ENCODE data around the gene MAPK11.

The MAPK11 gene

GRCh38 chr22:50310031-50310722 lies 40.0 kb upstream of the MAPK11 start:
- Histone ChIP-seq H3K4me1 (ENCODE audit: low read length) (peaks cover 22% of the 10 kb centered on the region), H2AFZ (ENCODE audit: low read depth, low read length) (no peak overlapping the region), H3K27me3 (ENCODE audit: low read depth, low read length) (no peaks in the 10 kb centered on the region), H4K20me1 (ENCODE audit: insufficient read depth, low read length) (no peaks in the 10 kb centered on the region), H3K79me2 (ENCODE audit: low read length) (peaks cover 21% of the 10 kb centered on the region), H3K4me2 (ENCODE audit: low read length) (no peak overlapping the region), H3K9me3 (ENCODE audit: insufficient read depth, low read length) (no peaks in the 10 kb centered on the region), H3K9ac (ENCODE audit: low read length) (no peak overlapping the region), H3K36me3 (replicated peaks; ENCODE audit: low read depth, low read length) (no peaks in the 10 kb centered on the region), H3K4me3 (ENCODE audit: low read length) (no peak overlapping the region), H3K27ac (ENCODE audit: low read length) (no peak overlapping the region)
- TF ChIP-seq EZH2phosphoT487 (IDR thresholded peaks at IDR 0.05; ENCODE audit: low read depth) (no peak), CTCF (IDR thresholded peaks at IDR 0.05; ENCODE audit: low read depth, low read length) (no peak)

GRCh38 chr22:50309601-50309991 lies 39.4 kb upstream of the MAPK11 start:
- H3K36me3 ChIP-seq (replicated peaks; ENCODE audit: low read depth, low read length) = no peaks in the 10 kb centered on the region
- TF ChIP-seq EZH2phosphoT487 (IDR thresholded peaks at IDR 0.05; ENCODE audit: low read depth) (no peak), CTCF (IDR thresholded peaks at IDR 0.05; ENCODE audit: low read depth, low read length) (no peak)
- H3K9me3 ChIP-seq (ENCODE audit: insufficient read depth, low read length) = no peaks in the 10 kb centered on the region
- H3K27me3 ChIP-seq (ENCODE audit: low read depth, low read length) = no peaks in the 10 kb centered on the region
- no peaks in the 10 kb centered on the region for H4K20me1 ChIP-seq (ENCODE audit: insufficient read depth, low read length)
- no peak overlapping the region for H3K4me2 ChIP-seq (ENCODE audit: low read length)
- no peak overlapping the region for H2AFZ ChIP-seq (ENCODE audit: low read depth, low read length)
- peaks cover 26% of the 10 kb centered on the region for H3K79me2 ChIP-seq (ENCODE audit: low read length)
- H3K4me3 ChIP-seq (ENCODE audit: low read length) = no peak overlapping the region
- H3K9ac ChIP-seq (ENCODE audit: low read length) = no peak overlapping the region
- H3K4me1 ChIP-seq (ENCODE audit: low read length) = peaks cover 22% of the 10 kb centered on the region
- H3K27ac ChIP-seq (ENCODE audit: low read length) = no peak overlapping the region

GRCh38 chr22:50308986-50309600 lies 38.9 kb upstream of the MAPK11 start:
- Histone ChIP-seq H3K27ac (ENCODE audit: low read length) (no peak overlapping the region), H2AFZ (ENCODE audit: low read depth, low read length) (no peak overlapping the region), H3K4me3 (ENCODE audit: low read length) (no peak overlapping the region), H3K4me2 (ENCODE audit: low read length) (no peak overlapping the region), H3K27me3 (ENCODE audit: low read depth, low read length) (no peaks in the 10 kb centered on the region), H3K4me1 (ENCODE audit: low read length) (peaks cover 23% of the 10 kb centered on the region), H3K9ac (ENCODE audit: low read length) (no peak overlapping the region), H4K20me1 (ENCODE audit: insufficient read depth, low read length) (no peaks in the 10 kb centered on the region), H3K36me3 (replicated peaks; ENCODE audit: low read depth, low read length) (no peaks in the 10 kb centered on the region), H3K79me2 (ENCODE audit: low read length) (peaks cover 29% of the 10 kb centered on the region), H3K9me3 (ENCODE audit: insufficient read depth, low read length) (no peaks in the 10 kb centered on the region)
- no peak for TF ChIP-seq CTCF (IDR thresholded peaks at IDR 0.05; ENCODE audit: low read depth, low read length)
- no peak for TF ChIP-seq EZH2phosphoT487 (IDR thresholded peaks at IDR 0.05; ENCODE audit: low read depth)

GRCh38 chr22:50308597-50308935 lies 38.4 kb upstream of the MAPK11 start:
- H3K36me3 ChIP-seq (replicated peaks; ENCODE audit: low read depth, low read length) = no peaks in the 10 kb centered on the region
- H3K9ac ChIP-seq (ENCODE audit: low read length) = no peak overlapping the region
- no peak overlapping the region for H3K4me2 ChIP-seq (ENCODE audit: low read length)
- peaks cover 23% of the 10 kb centered on the region for H3K4me1 ChIP-seq (ENCODE audit: low read length)
- peaks cover 34% of the 10 kb centered on the region for H3K79me2 ChIP-seq (ENCODE audit: low read length)
- no peak overlapping the region for H3K4me3 ChIP-seq (ENCODE audit: low read length)
- no peaks in the 10 kb centered on the region for H3K27me3 ChIP-seq (ENCODE audit: low read depth, low read length)
- no peak overlapping the region for H3K27ac ChIP-seq (ENCODE audit: low read length)
- H4K20me1 ChIP-seq (ENCODE audit: insufficient read depth, low read length) = peaks cover 2% of the 10 kb centered on the region
- no peak for TF ChIP-seq CTCF (IDR thresholded peaks at IDR 0.05; ENCODE audit: low read depth, low read length)
- no peak for TF ChIP-seq EZH2phosphoT487 (IDR thresholded peaks at IDR 0.05; ENCODE audit: low read depth)
- no peaks in the 10 kb centered on the region for H3K9me3 ChIP-seq (ENCODE audit: insufficient read depth, low read length)
- H2AFZ ChIP-seq (ENCODE audit: low read depth, low read length) = no peak overlapping the region

Measured in OCI-LY3 (cell line).